ENCODE results near the gene RASGEF1B.

The RASGEF1B gene

DNA sequence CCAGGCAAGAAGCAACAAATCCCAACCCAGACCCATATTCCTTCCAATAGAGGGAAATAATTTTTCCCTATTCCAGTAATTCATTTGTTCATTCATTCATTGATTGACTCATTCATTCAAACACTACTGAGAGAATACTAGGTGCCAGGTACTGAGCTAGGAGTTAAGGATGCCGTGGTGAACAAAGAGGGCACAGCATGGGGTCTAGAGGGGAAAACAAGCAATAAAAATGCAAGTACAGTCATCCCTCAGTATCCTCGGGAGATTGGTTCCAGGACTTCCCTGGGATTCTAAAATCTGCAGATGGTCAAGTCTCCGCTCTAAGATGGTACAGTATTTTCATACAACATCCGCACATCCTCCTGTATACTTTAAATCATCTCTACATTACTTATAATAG is 18.7 kb downstream of the RASGEF1B start:
- H3K4ac ChIP-seq (ENCODE audit: low read depth, low read length), result no peak overlapping the region
- H3K18ac ChIP-seq (ENCODE audit: low read length), result no peak overlapping the region
- H3K4me3 ChIP-seq (ENCODE audit: low read depth, low read length), result no peak overlapping the region
- no peak overlapping the region for H3K14ac ChIP-seq (ENCODE audit: low read length)
- H4K91ac ChIP-seq (ENCODE audit: low read depth, low read length), result no peak overlapping the region
- H3K4me1 ChIP-seq (ENCODE audit: control insufficient read depth in 1 of 2, insufficient read depth in 2 of 2, low read length in 2 of 2), result no peaks in the 10 kb centered on the region
- no peak overlapping the region for H2BK5ac ChIP-seq (ENCODE audit: low read depth, low read length, poor library complexity)
- H3K23ac ChIP-seq (ENCODE audit: low read length), result no peak overlapping the region
- H4K12ac ChIP-seq (ENCODE audit: low read depth, low read length), result no peak overlapping the region
- H3K4me2 ChIP-seq (ENCODE audit: low read length), result no peak overlapping the region
- H3K36me3 ChIP-seq (ENCODE audit: control insufficient read depth in 1 of 2, insufficient read depth in 2 of 2, low read length in 2 of 2), result no peaks in the 10 kb centered on the region
- no CpG with 5 or more reads among the region's 4 CpGs for WGBS (ENCODE audit: extremely low coverage, insufficient coverage, insufficient read length)
- no peak overlapping the region for H2BK120ac ChIP-seq (ENCODE audit: insufficient read depth, low read length, poor library complexity)
- no peak overlapping the region for H2BK12ac ChIP-seq (ENCODE audit: low read length)
- H3K27me3 ChIP-seq (ENCODE audit: insufficient read depth, low read length), result no peaks in the 10 kb centered on the region
- H3K79me1 ChIP-seq (ENCODE audit: low read length), result no peaks in the 10 kb centered on the region
- no peaks in the 10 kb centered on the region for H3K79me2 ChIP-seq (ENCODE audit: control insufficient read depth, insufficient read depth, low read length, poor library complexity)
- no peak for DNase-seq
- H2AFZ ChIP-seq (ENCODE audit: insufficient read depth, low read length, poor library complexity), result no peak overlapping the region
- H2AK5ac ChIP-seq (ENCODE audit: low read length), result no peak overlapping the region
- H3K9ac ChIP-seq (ENCODE audit: low read length), result no peak overlapping the region
- H3K9me3 ChIP-seq (ENCODE audit: insufficient read depth, low read depth, low read length), result no peaks in the 10 kb centered on the region
- H4K8ac ChIP-seq (ENCODE audit: low read depth, low read length), result no peak overlapping the region
- no peak overlapping the region for H3K27ac ChIP-seq (ENCODE audit: low read depth, low read length)

DNA sequence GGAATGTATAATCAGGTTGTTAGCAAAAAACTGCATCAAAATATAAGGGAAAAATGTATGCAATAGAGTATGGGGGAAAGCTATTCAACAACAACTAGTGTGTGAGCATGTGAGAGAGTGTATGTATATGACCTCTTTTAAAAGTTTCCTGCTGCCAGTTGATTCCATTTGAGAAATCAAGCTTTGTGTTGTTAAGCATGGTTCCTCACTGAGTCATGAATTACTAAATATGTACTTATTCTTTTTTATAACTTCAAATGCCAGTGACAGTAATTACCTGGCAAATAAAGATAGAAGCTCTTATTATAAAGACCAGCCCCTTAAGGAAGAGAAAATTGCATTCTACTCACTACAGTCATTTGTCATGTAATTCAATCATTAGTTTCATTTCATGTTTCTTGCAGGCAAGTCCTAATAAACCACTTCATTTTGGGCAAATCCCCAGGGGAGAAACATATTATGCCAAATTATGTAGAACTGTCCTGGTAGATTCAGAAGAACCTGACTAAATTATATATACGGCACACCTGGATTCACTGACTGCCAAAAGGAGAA is 19.2 kb downstream of the RASGEF1B start:
- no peak overlapping the region for H3K4me3 ChIP-seq (ENCODE audit: low read depth, low read length)
- no CpG with 5 or more reads among the region's 1 CpG for WGBS (ENCODE audit: extremely low coverage, insufficient coverage, insufficient read length)

DNA sequence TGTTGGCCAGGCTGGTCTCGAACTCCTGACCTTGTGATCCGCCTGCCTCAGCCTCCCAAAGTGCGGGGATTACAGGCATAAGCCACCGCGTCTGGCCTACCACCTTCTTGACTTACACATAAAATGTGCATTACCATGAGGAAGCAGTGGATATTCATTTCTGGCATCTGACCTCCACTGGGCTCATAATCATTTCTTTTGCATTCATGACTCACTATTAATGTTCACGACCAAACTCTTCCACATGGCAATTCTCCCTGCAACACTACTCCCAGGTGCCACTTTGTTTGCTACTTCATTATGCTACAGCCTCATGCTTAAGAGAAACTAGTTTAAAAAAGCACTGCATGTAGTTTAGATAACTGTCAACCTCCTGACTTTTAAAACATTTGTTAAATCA is 22.7 kb downstream of the RASGEF1B start:
- whole genome bisulfite sequencing (ENCODE audit: extremely low coverage, insufficient coverage, insufficient read length), result no CpG with 5 or more reads among the region's 6 CpGs
- Histone ChIP-seq H3K27ac (ENCODE audit: low read depth, low read length) (no peak overlapping the region), H3K79me2 (ENCODE audit: control insufficient read depth, insufficient read depth, low read length, poor library complexity) (no peaks in the 10 kb centered on the region)

More for the DNA sequence above, 19.2 kb downstream of the RASGEF1B start:
- no peak overlapping the region for H3K4ac ChIP-seq (ENCODE audit: low read depth, low read length)
- H2AFZ ChIP-seq (ENCODE audit: insufficient read depth, low read length, poor library complexity), result no peak overlapping the region
- no peak overlapping the region for H3K4me2 ChIP-seq (ENCODE audit: low read length)
- H3K9ac ChIP-seq (ENCODE audit: low read length), result no peak overlapping the region
- no peaks in the 10 kb centered on the region for H3K9me3 ChIP-seq (ENCODE audit: insufficient read depth, low read depth, low read length)
- no peak overlapping the region for H2BK12ac ChIP-seq (ENCODE audit: low read length)
- no peak overlapping the region for H3K14ac ChIP-seq (ENCODE audit: low read length)
- no peak overlapping the region for H2BK5ac ChIP-seq (ENCODE audit: low read depth, low read length, poor library complexity)
- H3K4me1 ChIP-seq (ENCODE audit: control insufficient read depth in 1 of 2, insufficient read depth in 2 of 2, low read length in 2 of 2), result no peaks in the 10 kb centered on the region
- H3K79me1 ChIP-seq (ENCODE audit: low read length), result no peaks in the 10 kb centered on the region
- H4K12ac ChIP-seq (ENCODE audit: low read depth, low read length), result no peak overlapping the region
- H3K18ac ChIP-seq (ENCODE audit: low read length), result no peak overlapping the region
- no peaks in the 10 kb centered on the region for H3K79me2 ChIP-seq (ENCODE audit: control insufficient read depth, insufficient read depth, low read length, poor library complexity)
- H2BK120ac ChIP-seq (ENCODE audit: insufficient read depth, low read length, poor library complexity), result no peak overlapping the region
- H2AK5ac ChIP-seq (ENCODE audit: low read length), result no peak overlapping the region
- no peaks in the 10 kb centered on the region for H3K36me3 ChIP-seq (ENCODE audit: control insufficient read depth in 1 of 2, insufficient read depth in 2 of 2, low read length in 2 of 2)
- no peak overlapping the region for H4K8ac ChIP-seq (ENCODE audit: low read depth, low read length)
- no peak overlapping the region for H3K23ac ChIP-seq (ENCODE audit: low read length)
- H3K27ac ChIP-seq (ENCODE audit: low read depth, low read length), result no peak overlapping the region
- DNase-seq, result no peak
- H3K27me3 ChIP-seq (ENCODE audit: insufficient read depth, low read length), result no peaks in the 10 kb centered on the region
- H4K91ac ChIP-seq (ENCODE audit: low read depth, low read length), result no peak overlapping the region

DNA sequence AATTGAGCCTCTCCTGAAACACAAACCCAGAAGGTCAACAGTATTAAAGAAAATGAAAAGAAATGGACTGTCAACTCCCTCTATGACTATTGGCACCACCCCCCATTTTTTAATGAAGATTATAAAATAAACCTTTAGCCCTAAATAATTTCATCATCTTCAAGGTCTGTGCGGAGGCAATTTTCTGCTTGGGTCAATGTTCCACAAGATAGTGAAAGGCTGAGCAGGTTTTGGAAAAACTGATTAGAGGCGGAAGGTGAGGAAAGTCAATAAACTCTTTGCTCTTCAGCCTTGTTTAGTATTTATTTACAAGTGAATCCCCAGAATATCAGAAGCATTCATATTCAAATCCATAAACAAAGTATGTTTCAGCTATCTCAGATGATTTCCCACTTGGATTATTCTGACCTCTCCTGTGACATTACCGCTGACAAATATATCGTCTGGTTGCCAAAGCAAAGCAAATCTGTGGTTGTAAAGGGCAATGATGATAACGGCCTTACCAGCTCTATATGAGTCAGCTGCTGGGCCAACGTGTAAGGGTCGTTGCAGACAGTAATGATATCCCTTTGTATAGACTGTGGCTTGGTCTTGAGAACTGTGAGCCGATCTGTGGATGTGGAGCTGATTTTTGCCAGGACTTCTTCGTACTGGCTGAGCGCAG is 24.0 kb downstream of the RASGEF1B start:
- H4K91ac ChIP-seq (ENCODE audit: low read depth, low read length), result no peak overlapping the region
- H3K4me1 ChIP-seq (ENCODE audit: control insufficient read depth in 1 of 2, insufficient read depth in 2 of 2, low read length in 2 of 2), result no peaks in the 10 kb centered on the region
- no peak overlapping the region for H2BK5ac ChIP-seq (ENCODE audit: low read depth, low read length, poor library complexity)
- no peak overlapping the region for H2BK12ac ChIP-seq (ENCODE audit: low read length)
- H3K79me2 ChIP-seq (ENCODE audit: control insufficient read depth, insufficient read depth, low read length, poor library complexity), result no peaks in the 10 kb centered on the region
- H2BK120ac ChIP-seq (ENCODE audit: insufficient read depth, low read length, poor library complexity), result no peak overlapping the region
- no peak overlapping the region for H4K8ac ChIP-seq (ENCODE audit: low read depth, low read length)
- no CpG with 5 or more reads among the region's 10 CpGs for WGBS (ENCODE audit: extremely low coverage, insufficient coverage, insufficient read length)
- H2AFZ ChIP-seq (ENCODE audit: insufficient read depth, low read length, poor library complexity), result no peak overlapping the region
- no peak overlapping the region for H4K12ac ChIP-seq (ENCODE audit: low read depth, low read length)
- H3K9me3 ChIP-seq (ENCODE audit: insufficient read depth, low read depth, low read length), result no peaks in the 10 kb centered on the region
- no peak overlapping the region for H2AK5ac ChIP-seq (ENCODE audit: low read length)
- no peaks in the 10 kb centered on the region for H3K27me3 ChIP-seq (ENCODE audit: insufficient read depth, low read length)
- peak in 1 of 2 donors; percentile 13 for DNase-seq
- H3K36me3 ChIP-seq (ENCODE audit: control insufficient read depth in 1 of 2, insufficient read depth in 2 of 2, low read length in 2 of 2), result no peaks in the 10 kb centered on the region
- H3K18ac ChIP-seq (ENCODE audit: low read length), result no peak overlapping the region
- H3K9ac ChIP-seq (ENCODE audit: low read length), result no peak overlapping the region
- no peak overlapping the region for H3K4me3 ChIP-seq (ENCODE audit: low read depth, low read length)
- H3K4me2 ChIP-seq (ENCODE audit: low read length), result no peak overlapping the region
- no peak overlapping the region for H3K4ac ChIP-seq (ENCODE audit: low read depth, low read length)
- H3K23ac ChIP-seq (ENCODE audit: low read length), result no peak overlapping the region
- H3K14ac ChIP-seq (ENCODE audit: low read length), result no peak overlapping the region
- no peak overlapping the region for H3K27ac ChIP-seq (ENCODE audit: low read depth, low read length)
- H3K79me1 ChIP-seq (ENCODE audit: low read length), result no peaks in the 10 kb centered on the region

More for the DNA sequence above, 22.7 kb downstream of the RASGEF1B start:
- DNase-seq, result no peak
- Histone ChIP-seq H2BK12ac (ENCODE audit: low read length) (no peak overlapping the region), H3K14ac (ENCODE audit: low read length) (no peak overlapping the region), H4K12ac (ENCODE audit: low read depth, low read length) (no peak overlapping the region), H3K36me3 (ENCODE audit: control insufficient read depth in 1 of 2, insufficient read depth in 2 of 2, low read length in 2 of 2) (no peaks in the 10 kb centered on the region), H3K9ac (ENCODE audit: low read length) (no peak overlapping the region), H3K4me2 (ENCODE audit: low read length) (no peak overlapping the region), H3K23ac (ENCODE audit: low read length) (no peak overlapping the region), H4K8ac (ENCODE audit: low read depth, low read length) (no peak overlapping the region), H3K4me1 (ENCODE audit: control insufficient read depth in 1 of 2, insufficient read depth in 2 of 2, low read length in 2 of 2) (no peaks in the 10 kb centered on the region), H3K18ac (ENCODE audit: low read length) (no peak overlapping the region), H2BK120ac (ENCODE audit: insufficient read depth, low read length, poor library complexity) (no peak overlapping the region), H4K91ac (ENCODE audit: low read depth, low read length) (no peak overlapping the region), H2AK5ac (ENCODE audit: low read length) (no peak overlapping the region), H3K27me3 (ENCODE audit: insufficient read depth, low read length) (no peaks in the 10 kb centered on the region), H2BK5ac (ENCODE audit: low read depth, low read length, poor library complexity) (no peak overlapping the region), H3K4ac (ENCODE audit: low read depth, low read length) (no peak overlapping the region), H3K4me3 (ENCODE audit: low read depth, low read length) (no peak overlapping the region), H3K9me3 (ENCODE audit: insufficient read depth, low read depth, low read length) (no peaks in the 10 kb centered on the region), H2AFZ (ENCODE audit: insufficient read depth, low read length, poor library complexity) (no peak overlapping the region), H3K79me1 (ENCODE audit: low read length) (no peaks in the 10 kb centered on the region)

All from trophoblast cell (in vitro differentiated cells and primary cell).